ENCODE measurements around the gene DDX31.
"Not testable (repeated sequence)": the region's sequence is repeated elsewhere in the genome, so short reads cannot be mapped to it uniquely, and the experiment has no call there.

The DDX31 gene

DNA sequence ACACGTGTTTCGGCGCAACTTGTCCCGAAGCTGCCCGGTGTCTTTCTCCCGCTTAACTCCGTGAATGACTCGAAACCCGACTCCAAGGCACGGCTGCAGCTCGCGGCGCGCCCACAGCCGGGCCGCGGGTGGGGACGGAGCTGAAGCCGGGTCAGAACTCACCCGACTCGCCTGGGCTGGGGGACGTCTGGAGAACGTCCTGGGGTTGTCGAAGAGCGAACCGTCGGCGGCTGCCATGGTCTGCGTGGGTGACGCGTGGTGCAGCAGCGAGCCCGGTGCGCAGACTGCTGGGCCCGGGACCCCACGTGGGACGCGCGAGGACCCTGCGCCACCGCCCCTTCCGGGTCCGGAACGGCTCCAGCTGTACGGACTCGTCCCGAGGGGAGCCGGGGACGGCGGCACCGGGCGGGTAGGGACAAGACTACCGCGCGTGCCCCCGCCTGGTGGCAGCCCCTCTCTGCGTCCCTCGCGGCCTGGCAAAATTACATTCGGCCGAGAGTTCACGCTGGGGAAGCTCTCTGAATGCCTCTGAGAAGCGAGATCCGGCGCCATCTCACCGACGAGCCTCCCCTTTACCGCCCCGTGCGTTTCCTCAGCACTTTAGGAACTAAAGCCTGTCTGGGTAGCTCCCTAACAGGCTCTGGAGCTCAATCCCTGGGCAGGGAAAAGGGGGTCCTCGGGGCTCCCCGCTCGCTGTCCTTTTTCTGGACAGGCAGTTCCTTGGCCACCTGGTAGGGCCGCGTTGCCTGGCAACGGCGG lies at the start of gene DDX31:
DDX31 (minus strand) TSS at position 286 of the 759 bp plus-strand sequence; CDS start at position 237, 49 bp downstream.
- peak; percentile 94 for DNase-seq (ENCODE audit: low spot score)

DNA sequence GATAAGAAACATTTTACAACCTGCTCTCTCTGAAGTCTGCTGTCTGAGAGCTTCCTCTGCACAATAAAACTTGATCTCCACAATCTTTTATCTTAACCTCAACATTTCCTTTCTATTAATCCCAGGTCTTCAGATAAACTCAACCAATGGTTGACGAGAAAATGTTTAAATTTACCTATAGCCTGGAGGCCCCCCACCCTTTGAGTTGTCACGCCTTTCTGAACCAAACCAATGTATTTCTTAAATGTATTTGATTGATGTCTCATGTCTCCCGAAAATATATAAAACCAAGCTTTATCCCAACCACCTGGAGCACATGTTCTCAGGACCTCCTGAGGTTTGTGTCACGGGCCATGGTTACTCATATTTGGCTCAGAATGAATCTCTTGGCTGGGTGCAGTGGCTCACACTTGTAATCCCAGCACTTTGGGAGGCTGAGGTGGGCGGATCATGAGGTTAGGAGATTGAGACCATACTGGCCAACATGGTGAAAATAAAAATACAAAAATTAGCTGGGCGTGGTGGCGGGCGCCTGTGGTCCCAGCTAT lies 48.7 kb upstream of the DDX31 start:
- not testable (repeated sequence) for DNase-seq (ENCODE audit: low spot score)

DNA sequence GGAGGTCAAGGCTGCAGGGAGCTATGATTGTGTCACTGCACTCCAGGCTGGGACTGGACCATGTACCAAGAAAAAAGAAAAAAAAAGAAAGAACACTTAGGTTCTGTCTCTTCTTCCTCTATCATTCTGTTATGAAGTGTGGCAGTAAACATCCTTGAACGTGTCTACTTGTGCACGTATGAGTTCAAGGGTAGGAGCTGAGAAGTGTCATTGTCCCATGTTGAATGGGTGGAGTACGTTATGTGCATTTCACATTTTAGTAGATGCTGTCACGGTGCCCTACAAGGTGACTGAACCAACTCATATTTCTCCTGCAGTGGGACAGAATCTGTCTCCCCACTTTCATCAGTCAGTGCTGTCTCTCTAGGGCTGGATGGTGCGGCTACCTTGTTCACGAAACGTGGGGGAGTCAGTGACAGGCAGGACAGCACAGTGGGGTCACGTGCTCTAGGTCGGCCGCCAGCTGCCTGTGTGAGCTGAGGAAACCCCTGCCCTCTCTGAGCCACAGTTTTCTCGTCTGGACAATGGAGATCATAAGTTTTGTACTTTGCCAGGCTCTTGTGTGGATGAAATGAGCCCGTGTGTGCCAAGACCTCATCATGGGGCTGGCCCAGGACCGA lies 47.7 kb upstream of the DDX31 start:
- no peak for DNase-seq (ENCODE audit: low spot score)

DNA sequence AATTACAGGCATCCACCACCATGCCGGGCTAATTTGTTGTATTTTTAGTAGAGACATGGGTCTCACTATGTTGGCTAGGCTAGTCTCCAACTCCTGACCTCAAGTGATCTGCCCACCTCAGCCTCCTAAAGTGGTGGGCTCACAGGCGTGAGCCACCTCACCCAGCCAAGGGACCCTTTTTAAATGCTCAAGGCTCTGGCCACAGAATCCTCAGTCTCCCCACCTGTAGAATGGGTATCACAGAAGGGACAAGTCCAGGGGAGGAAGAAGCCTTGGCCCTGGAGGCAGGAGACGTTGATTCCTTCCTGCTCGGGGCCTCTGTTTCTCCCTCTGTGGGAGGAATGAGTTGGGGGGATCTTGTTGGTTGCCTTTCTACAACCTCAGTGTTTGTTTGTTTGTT lies 46.2 kb upstream of the DDX31 start:
- DNase-seq (ENCODE audit: low spot score): no peak

DNA sequence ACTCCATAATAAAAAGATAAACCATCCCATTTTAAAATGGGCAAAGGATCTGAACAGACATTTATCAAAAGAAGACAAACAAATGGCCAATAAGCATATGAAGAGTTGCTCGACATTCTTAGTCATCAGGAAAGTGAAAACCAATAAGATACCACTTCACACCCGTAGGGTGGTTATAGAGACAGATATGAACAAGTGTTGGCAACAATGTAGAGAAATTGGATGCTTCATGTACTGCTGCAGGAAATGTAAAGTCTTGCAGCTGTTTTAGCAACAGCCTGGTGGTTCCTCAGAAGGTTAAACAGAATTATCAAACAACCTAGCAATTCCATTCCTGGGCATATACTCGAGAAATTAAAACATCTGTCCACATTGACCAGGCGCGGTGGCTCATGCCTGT lies 43.0 kb upstream of the DDX31 start:
- no peak for DNase-seq (ENCODE audit: low spot score)

- no peak for DNase-seq (ENCODE audit: low spot score)
These were observed 42.1 kb upstream of the DDX31 start for GRCh38 chr9:132711846-132712245.

DNA sequence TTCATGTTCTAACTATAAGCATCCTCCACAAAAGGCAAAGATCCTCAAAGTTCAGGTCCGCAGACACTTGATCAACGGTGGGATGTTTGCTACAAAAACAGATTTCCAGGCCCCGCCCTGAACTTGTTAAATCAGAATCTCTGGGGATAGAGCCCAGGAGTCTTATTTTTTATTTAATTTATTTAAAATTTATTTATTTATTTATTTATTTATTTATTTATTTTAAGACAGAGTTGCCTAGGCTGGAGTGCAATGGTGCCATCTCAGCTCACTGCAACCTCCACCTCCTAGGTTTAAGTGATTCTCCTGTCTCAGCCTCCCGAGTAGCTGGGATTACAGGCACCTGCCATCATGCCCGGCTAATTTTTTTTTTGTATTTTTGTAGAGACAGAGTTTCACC lies 41.4 kb upstream of the DDX31 start:
- DNase-seq (ENCODE audit: low spot score): not testable (repeated sequence)

GRCh38 chr9:132710333-132710732 lies 40.5 kb upstream of the DDX31 start:
- DNase-seq (ENCODE audit: low spot score): no peak

GRCh38 chr9:132708769-132709430 lies 39.1 kb upstream of the DDX31 start:
- no peak for DNase-seq (ENCODE audit: low spot score)

GRCh38 chr9:132708239-132708638 lies 38.5 kb upstream of the DDX31 start:
- no peak for DNase-seq (ENCODE audit: low spot score)

GRCh38 chr9:132703336-132703735 lies 33.6 kb upstream of the DDX31 start:
- no peak for DNase-seq (ENCODE audit: low spot score)

- DNase-seq (ENCODE audit: low spot score): no peak
These were observed 32.5 kb upstream of the DDX31 start for GRCh38 chr9:132702254-132702653.

DNA sequence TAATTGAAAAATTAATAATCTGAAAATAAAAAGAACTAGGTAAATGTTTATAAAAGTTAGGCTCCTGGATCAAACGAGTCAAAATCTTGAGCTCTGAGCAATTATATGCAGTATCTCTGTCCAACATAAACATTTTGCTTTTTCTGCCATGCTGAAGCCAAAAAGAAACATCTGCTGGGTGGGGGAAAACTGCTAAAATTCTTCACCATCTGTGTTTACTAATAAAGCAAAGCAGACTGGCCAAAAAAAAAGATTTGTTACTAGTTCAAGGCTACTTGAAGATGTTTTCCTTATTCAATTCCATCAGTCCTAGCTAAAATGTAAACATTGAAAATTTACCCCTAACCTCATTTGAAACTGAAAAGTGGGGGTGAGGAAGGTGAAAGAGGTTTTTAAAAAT lies 30.2 kb upstream of the DDX31 start:
- no peak for DNase-seq (ENCODE audit: low spot score)

- DNase-seq (ENCODE audit: low spot score): no peak
These were observed 29.2 kb upstream of the DDX31 start for GRCh38 chr9:132698989-132699388.

- DNase-seq (ENCODE audit: low spot score): no peak
These were observed 27.4 kb upstream of the DDX31 start for GRCh38 chr9:132697230-132697629.

GRCh38 chr9:132694144-132694543 lies 24.4 kb upstream of the DDX31 start:
- no peak for DNase-seq (ENCODE audit: low spot score)

DNA sequence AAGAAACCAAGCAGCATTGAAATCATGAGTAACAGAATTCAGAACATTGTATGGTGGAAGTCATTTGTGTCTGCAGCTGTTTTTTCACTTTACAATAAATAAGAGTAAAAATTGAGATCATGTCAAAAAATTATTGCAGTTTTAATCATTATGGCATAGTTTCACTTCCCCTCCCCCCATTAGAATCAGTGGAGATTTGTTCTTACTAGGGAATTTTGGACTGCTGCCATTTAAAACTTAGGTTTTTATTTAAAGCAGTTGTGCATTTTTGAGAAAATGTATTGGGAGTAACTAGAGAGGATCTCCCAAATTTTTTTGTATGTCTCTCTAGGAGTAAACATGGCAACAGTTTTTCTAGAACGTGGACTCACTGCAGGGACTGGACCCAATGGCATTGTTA lies 20.9 kb upstream of the DDX31 start:
- DNase-seq (ENCODE audit: low spot score): no peak

GRCh38 chr9:132683873-132684272 lies 14.1 kb upstream of the DDX31 start:
- DNase-seq (ENCODE audit: low spot score): no peak

- no peak for DNase-seq (ENCODE audit: low spot score)
These were observed 11.8 kb upstream of the DDX31 start for GRCh38 chr9:132681561-132681960.

- DNase-seq (ENCODE audit: low spot score): no peak
These were observed 10.3 kb upstream of the DDX31 start for GRCh38 chr9:132679946-132680625.

GRCh38 chr9:132677976-132678375 lies 8.2 kb upstream of the DDX31 start:
- DNase-seq (ENCODE audit: low spot score): no peak

DNA sequence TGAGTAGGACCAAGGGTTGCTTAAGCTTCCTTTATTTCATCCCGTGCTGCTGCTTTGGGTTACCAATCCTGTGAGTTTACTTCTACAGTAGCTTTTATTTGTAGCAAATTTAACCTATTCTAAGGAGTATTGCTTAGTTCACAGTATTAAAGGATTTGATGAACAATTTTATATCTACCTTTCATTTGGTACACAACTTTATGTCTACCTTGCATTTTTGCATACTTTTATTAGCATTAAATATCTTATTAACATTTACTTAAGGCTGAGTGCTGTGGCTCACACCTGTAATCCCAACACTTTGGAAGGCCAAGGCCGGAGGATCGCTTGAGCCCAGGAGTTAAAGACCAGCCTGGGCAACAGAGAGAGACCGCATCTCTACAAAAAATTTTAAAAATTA lies 4.7 kb upstream of the DDX31 start:
- DNase-seq (ENCODE audit: low spot score): no peak

Data from AG20443 (cell line).